Endodermal cell (in vitro differentiated cells): Measurements from ENCODE around the gene CNOT1. TPM values are rescaled to one million over a fixed set of nuclear protein-coding genes. Genes with fewer than 3 reads are reported as not detected.

ENCODE experiments used
- DNase-seq: peaks from one replicate; pipeline ENCODE4 v3.0.0-alpha.2; 2017
- H3K27ac ChIP-seq: 2 replicates; pipeline ENCODE4 v1.5.1; 2013; ENCODE audit warnings: mild to moderate bottlenecking, low read depth, low read length, moderate library complexity
- H3K27me3 ChIP-seq: 2 replicates; pipeline ENCODE4 v1.6.1; 2013; ENCODE audit warnings: mild to moderate bottlenecking, low read length, moderate library complexity; ENCODE audit not compliant: insufficient read depth, control insufficient read depth, poor library complexity, severe bottlenecking
- H3K36me3 ChIP-seq: 2 replicates; pipeline ENCODE4 v1.7.0; 2013; ENCODE audit warnings: mild to moderate bottlenecking, low read length, moderate library complexity; ENCODE audit not compliant: control insufficient read depth, insufficient read depth
- H3K4me1 ChIP-seq: one replicate; pipeline ENCODE4 v1.7.0; 2013; ENCODE audit warnings: low read length; ENCODE audit not compliant: control insufficient read depth, insufficient read depth
- H3K4me3 ChIP-seq: 2 replicates; pipeline ENCODE4 v1.5.1; 2013; ENCODE audit warnings: mild to moderate bottlenecking, low read length, moderate library complexity
- H3K9ac ChIP-seq: 2 replicates; pipeline ENCODE4 v1.6.1; 2013; ENCODE audit warnings: mild to moderate bottlenecking, low read length, moderate library complexity; ENCODE audit not compliant: poor library complexity, severe bottlenecking; ENCODE audit errors: extremely low read depth
- H3K9me3 ChIP-seq: 2 replicates; pipeline ENCODE4 v1.6.1; 2013; ENCODE audit warnings: mild to moderate bottlenecking, low read length, moderate library complexity; ENCODE audit not compliant: control insufficient read depth
- H3K27ac Mint-ChIP-seq: 2 replicates; pipeline ENCODE4 v1.8.0; 2020; ENCODE audit warnings: mixed read lengths
- H3K27me3 Mint-ChIP-seq: 2 replicates; pipeline ENCODE4 v1.8.0; 2021; ENCODE audit warnings: mild to moderate bottlenecking, mixed read lengths; ENCODE audit not compliant: insufficient read depth
- H3K36me3 Mint-ChIP-seq: 2 replicates; pipeline ENCODE4 v1.8.0; 2020; ENCODE audit warnings: low read depth, mixed read lengths
- H3K4me1 Mint-ChIP-seq: 2 replicates; pipeline ENCODE4 v1.8.0; 2020; ENCODE audit warnings: mixed read lengths
- H3K4me3 Mint-ChIP-seq: 2 replicates; pipeline ENCODE4 v1.8.0; 2020; ENCODE audit warnings: mild to moderate bottlenecking, moderate library complexity, mixed read lengths
- H3K9me3 Mint-ChIP-seq: 2 replicates; pipeline ENCODE4 v1.8.0; 2020; ENCODE audit warnings: mild to moderate bottlenecking, mixed read lengths
- CTCF ChIP-seq: fragments of 200-600 bp; sonication (generic); conservative IDR thresholded peaks from 2 replicates; pipeline ENCODE4 v1.5.0; 2021; ENCODE audit warnings: antibody characterized with exemption, mild to moderate bottlenecking
- WGBS, 2 experiments: methylation state at CpG; one replicate each; pipeline versions ENCODE4 v1.1.5 to v1.1.7; 2013; ENCODE audit warnings: missing lambda C conversion rate in 2 of 2, mixed read lengths in 1 of 2; ENCODE audit not compliant: insufficient coverage in 1 of 2, insufficient read length in 1 of 2; 5-methylcytosine and 5-hydroxymethylcytosine counted together
- total RNA-seq, 2 donors: library from RNA; stranded (reverse); fragmentation: NEBNext Ultra II Directional in 1 of 2; extraction: Animal tissue kit (Norgen Biotek cat#: 25700) in 1 of 2; gene quantifications; 2 replicates in 1 of 2; 3 replicates in 1 of 2; pipeline ENCODE4 v1.2.1, GENCODE V29; 2021

The CNOT1 gene
- total RNA-seq, 2 donors from 2014 or later: 253 to 263 TPM

DNA sequence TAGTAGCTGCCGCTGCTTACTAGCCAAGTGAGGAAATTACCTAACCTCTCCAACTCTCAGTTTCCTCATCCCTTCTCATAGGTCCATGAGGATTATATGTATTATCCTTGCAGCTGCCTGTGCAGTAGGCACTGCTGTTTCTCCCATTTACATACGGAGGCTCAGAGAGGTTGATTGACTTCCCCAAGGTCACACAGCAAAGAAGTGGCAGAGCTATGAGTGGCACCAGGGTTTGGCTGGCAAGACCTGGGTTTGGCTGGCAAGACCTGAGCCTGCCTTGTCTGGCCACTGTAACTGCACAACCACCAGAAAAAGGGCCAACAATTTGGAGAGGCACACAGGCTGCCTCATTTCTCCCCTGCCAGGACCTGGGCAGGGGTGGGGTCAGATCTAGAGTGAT is 132.2 kb downstream of the CNOT1 start:
- Histone ChIP-seq H3K4me3 (no peak overlapping the region), H3K27ac (no peak overlapping the region), H3K36me3 (peaks cover 16% of the 10 kb centered on the region), H3K9ac (no peak overlapping the region), H3K9me3 (no peaks in the 10 kb centered on the region), H3K27me3 (no peaks in the 10 kb centered on the region), H3K4me1 (peaks cover 12% of the 10 kb centered on the region)
- H3K36me3 Mint-ChIP-seq: peaks cover 16% of the 10 kb centered on the region
- no peak for TF ChIP-seq CTCF
- no peaks in the 10 kb centered on the region for H3K9me3 Mint-ChIP-seq
- H3K27me3 Mint-ChIP-seq: no peaks in the 10 kb centered on the region
- no peak overlapping the region for H3K4me3 Mint-ChIP-seq
- H3K4me1 Mint-ChIP-seq: peaks cover 8% of the 10 kb centered on the region
- H3K27ac Mint-ChIP-seq: no peak overlapping the region
- WGBS, 2 experiments: 93% methylated on average over 2 of the region's 2 CpGs
- DNase-seq: peak; percentile 31

DNA sequence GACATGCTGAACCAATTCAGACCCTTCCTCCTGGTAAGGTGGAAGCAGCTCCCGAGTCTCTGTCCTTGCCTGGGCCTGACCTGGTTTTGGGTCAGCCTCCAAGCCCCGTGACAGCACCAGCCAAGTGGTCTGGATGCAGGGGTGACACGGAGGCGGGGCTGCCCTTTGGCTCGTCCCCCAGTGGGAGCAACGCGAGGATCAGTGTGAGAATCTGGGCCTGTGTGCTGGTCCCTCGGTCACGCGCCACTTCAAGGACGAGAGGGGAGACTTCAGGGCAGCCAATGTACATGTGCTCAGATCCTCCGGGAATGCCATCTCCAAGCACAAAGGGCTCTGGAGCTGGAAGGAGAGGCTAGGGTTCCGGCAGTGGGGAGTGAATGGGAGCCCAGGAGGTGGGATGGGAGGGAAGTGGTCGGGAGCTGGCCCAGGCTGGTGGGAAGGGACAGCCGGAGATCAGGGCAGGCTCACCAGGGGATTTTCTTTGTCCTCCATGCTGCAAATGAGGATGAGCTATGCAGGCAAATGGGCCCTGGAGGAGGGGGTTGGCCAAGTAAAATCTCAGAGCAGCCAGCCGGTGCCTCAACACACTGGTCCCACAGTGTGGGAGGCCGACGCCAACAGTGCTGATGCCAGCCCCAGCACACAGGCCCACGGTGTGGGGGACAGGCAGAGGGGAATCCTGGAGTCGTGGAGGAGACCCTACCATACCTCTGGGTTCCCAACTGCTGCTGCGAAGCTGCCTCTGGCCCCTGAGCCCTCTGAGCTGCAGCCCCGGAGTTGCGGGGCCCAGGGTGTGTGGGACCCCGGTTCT is 133.9 kb downstream of the CNOT1 start:
- peak; percentile 62 for DNase-seq
- Mint-ChIP-seq H3K36me3 (peaks cover 21% of the 10 kb centered on the region), H3K4me3 (no peak overlapping the region), H3K4me1 (peaks cover 3% of the 10 kb centered on the region), H3K27me3 (no peaks in the 10 kb centered on the region), H3K9me3 (no peaks in the 10 kb centered on the region), H3K27ac (peak overlapping the region; percentile 79)
- H3K27ac ChIP-seq: peak overlapping the region; percentile 99
- H3K27me3 ChIP-seq: no peaks in the 10 kb centered on the region
- H3K9ac ChIP-seq: no peak overlapping the region
- no peak overlapping the region for H3K4me3 ChIP-seq
- WGBS, 2 experiments: 56 to 77% methylated on average over 18 to 24 of the region's 24 CpGs
- peaks cover 11% of the 10 kb centered on the region for H3K36me3 ChIP-seq
- peaks cover 12% of the 10 kb centered on the region for H3K4me1 ChIP-seq
- H3K9me3 ChIP-seq: no peaks in the 10 kb centered on the region
- no peak for TF ChIP-seq CTCF

GRCh38 chr16:58494981-58495520 is 134.6 kb downstream of the CNOT1 start:
- peaks cover 12% of the 10 kb centered on the region for H3K4me1 ChIP-seq
- 9 to 43% methylated on average over 7 to 8 of the region's 8 CpGs for WGBS, 2 experiments
- no peak overlapping the region for H3K9ac ChIP-seq
- peak; percentile 94 for DNase-seq
- Mint-ChIP-seq H3K27me3 (no peaks in the 10 kb centered on the region), H3K4me3 (no peak overlapping the region), H3K4me1 (peaks cover 3% of the 10 kb centered on the region), H3K9me3 (no peaks in the 10 kb centered on the region), H3K27ac (peak overlapping the region; percentile 79), H3K36me3 (peaks cover 25% of the 10 kb centered on the region)
- H3K27ac ChIP-seq: peak overlapping the region; percentile 99
- no peaks in the 10 kb centered on the region for H3K9me3 ChIP-seq
- H3K4me3 ChIP-seq: no peak overlapping the region
- peak; percentile 70 for TF ChIP-seq CTCF
- H3K27me3 ChIP-seq: no peaks in the 10 kb centered on the region
- peaks cover 15% of the 10 kb centered on the region for H3K36me3 ChIP-seq
